ENCODE results near the gene RNF146. TPM values are rescaled to one million over a fixed set of nuclear protein-coding genes. Genes with fewer than 3 reads are reported as not detected.

RNF146 gene
- total and polyA plus RNA-seq, 9 of the 15 experiments (the other 6 are each of a cell fraction or from before 2014, with no cell fraction given) = 8.4 to 30.5 (median 17.5) TPM

GRCh38 chr6:127219869-127220268 is 46.8 kb upstream of the RNF146 start:
- H3K9ac ChIP-seq (ENCODE audit: insufficient read depth in 1 of 2, low read depth in 2 of 2, low read length in 2 of 2) = no peak overlapping the region
- FAIRE-seq = no peak
- H3K36me3 ChIP-seq (ENCODE audit: control insufficient read depth, insufficient read depth, low read length) = no peaks in the 10 kb centered on the region
- no peaks in the 10 kb centered on the region for H3K4me1 ChIP-seq (replicated peaks in 1 of 2; ENCODE audit: control insufficient read depth in 2 of 2, insufficient read depth in 2 of 2, low read length in 2 of 2)
- intact Hi-C loops (cut with micrococcal nuclease) = no loop called here
- CTCF ChIA-PET (ENCODE audit: low intra/inter-chr PET ratio) = no interaction called here
- no peak for ATAC-seq
- in situ Hi-C loops (cut with MboI) = no loop called here
- H2AFZ ChIP-seq (ENCODE audit: low read depth, low read length) = no peak overlapping the region
- DNase-seq (ENCODE audit: extremely low read depth in 1 of 4, low spot score in 3 of 4) = no peak
- H3K9me1 ChIP-seq (ENCODE audit: control insufficient read depth, insufficient read depth, low read length) = no peaks in the 10 kb centered on the region
- no peak for TF ChIP-seq MYC (IDR thresholded peaks at IDR 0.05; ENCODE audit: low read depth, low read length)
- TF ChIP-seq MYC (CRISPR knock-in tag; IDR thresholded peaks at IDR 0.05; ENCODE audit: borderline replicate concordance, low read depth) = no peak
- TF ChIP-seq, protein P1, sequence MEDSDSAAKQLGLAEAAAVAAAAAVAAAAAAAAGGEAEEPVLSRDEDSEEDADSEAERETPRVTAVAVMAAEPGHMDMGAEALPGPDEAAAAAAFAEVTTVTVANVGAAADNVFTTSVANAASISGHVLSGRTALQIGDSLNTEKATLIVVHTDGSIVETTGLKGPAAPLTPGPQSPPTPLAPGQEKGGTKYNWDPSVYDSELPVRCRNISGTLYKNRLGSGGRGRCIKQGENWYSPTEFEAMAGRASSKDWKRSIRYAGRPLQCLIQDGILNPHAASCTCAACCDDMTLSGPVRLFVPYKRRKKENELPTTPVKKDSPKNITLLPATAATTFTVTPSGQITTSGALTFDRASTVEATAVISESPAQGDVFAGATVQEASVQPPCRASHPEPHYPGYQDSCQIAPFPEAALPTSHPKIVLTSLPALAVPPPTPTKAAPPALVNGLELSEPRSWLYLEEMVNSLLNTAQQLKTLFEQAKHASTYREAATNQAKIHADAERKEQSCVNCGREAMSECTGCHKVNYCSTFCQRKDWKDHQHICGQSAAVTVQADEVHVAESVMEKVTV (CRISPR knock-in tag; IDR thresholded peaks at IDR 0.05) = no peak
- TF ChIP-seq CBX8 (IDR thresholded peaks at IDR 0.05; ENCODE audit: borderline replicate concordance, extremely low read depth, low read depth, low read length, poor library complexity, severe bottlenecking) = no peak
- no peak for TF ChIP-seq TAF15 (IDR thresholded peaks at IDR 0.05; ENCODE audit: low read depth, low read length)
- TF ChIP-seq TBL1XR1 (IDR thresholded peaks at IDR 0.05; ENCODE audit: low read length in 2 of 2) = no peak
- no peak for TF ChIP-seq CREB3 (tag; conservative IDR thresholded peaks at IDR 0.05; ENCODE audit: low read depth)
- H3K79me2 ChIP-seq (ENCODE audit: control insufficient read depth, insufficient read depth, low read length) = no peaks in the 10 kb centered on the region
- no peaks in the 10 kb centered on the region for H3K9me3 ChIP-seq (replicated peaks; ENCODE audit: control insufficient read depth, insufficient read depth, low read depth, low read length)
- BruUV-seq (replicated peaks) = no TSS peak
- no peak overlapping the region for H3K4me2 ChIP-seq (ENCODE audit: insufficient read depth, low read length)
- H4K20me1 ChIP-seq (replicated peaks; ENCODE audit: control insufficient read depth, insufficient read depth, low read length) = no peaks in the 10 kb centered on the region
- no peak overlapping the region for H3K4me3 ChIP-seq
- WGBS (ENCODE audit: insufficient coverage, low coverage, missing lambda C conversion rate) = 0% methylated on average over 1 of the region's 1 CpG
- H3K27me3 ChIP-seq (ENCODE audit: control insufficient read depth in 2 of 2, insufficient read depth in 2 of 2, low read length in 2 of 2) = no peaks in the 10 kb centered on the region
- no peak overlapping the region for H3K27ac ChIP-seq (ENCODE audit: extremely low read depth, low read depth, low read length)
- POLR2A ChIA-PET = no interaction called here
